Omental fat pad (tissue), 4 donors: Measurements from ENCODE around the gene ERGIC2. TPM values are rescaled to one million over a fixed set of nuclear protein-coding genes. Genes with fewer than 3 reads are reported as not detected.

Experiments used
- ATAC-seq: fragments of 150-250 bp; one replicate; pipeline ENCODE4 v1.9.1; 2016; ENCODE audit warnings: mild to moderate bottlenecking, moderate library complexity; ENCODE audit not compliant: low FRiP score
- DNase-seq: peaks from one replicate; pipeline ENCODE4 v3.0.0-alpha.2; 2019; ENCODE audit warnings: low spot score
- CTCF ChIP-seq, 3 donors: fragments of 450-650 bp; IDR thresholded peaks; one replicate each; pipeline ENCODE4 v1.5.1; 2016 to 2017; ENCODE audit warnings: antibody characterized with exemption in 3 of 3, mild to moderate bottlenecking in 3 of 3, moderate library complexity in 2 of 3
- total RNA-seq, 4 donors: library from RNA; depleted of rRNA; stranded (reverse); fragments of >200 nt; gene quantifications; one replicate each; pipeline ENCODE4 v1.1.0, GENCODE V29; 2016

The ERGIC2 gene
- total RNA-seq, 4 donors from 2014 or later = 28.2 to 69.7 (median 40.4) TPM

GRCh38 chr12:29343022-29343799, 37.8 kb downstream of the ERGIC2 start:
- ATAC-seq (no peak), DNase-seq (no peak)
- TF ChIP-seq CTCF (IDR thresholded peaks at IDR 0.05) = no peak

- no peak for DNase-seq
- TF ChIP-seq CTCF (IDR thresholded peaks at IDR 0.05) = no peak
- no peak for ATAC-seq
Observed at GRCh38 chr12:29337325-29337724, 43.6 kb downstream of the ERGIC2 start.

GRCh38 chr12:29334937-29335336, 46.0 kb downstream of the ERGIC2 start:
- TF ChIP-seq CTCF (IDR thresholded peaks at IDR 0.05) = no peak
- no peak for DNase-seq
- no peak for ATAC-seq

- ATAC-seq (no peak), DNase-seq (no peak)
- no peak for TF ChIP-seq CTCF (IDR thresholded peaks at IDR 0.05)
Observed at GRCh38 chr12:29333178-29333577, 47.8 kb downstream of the ERGIC2 start.

- no peak for TF ChIP-seq CTCF (IDR thresholded peaks at IDR 0.05)
- ATAC-seq (no peak), DNase-seq (no peak)
Observed at GRCh38 chr12:29329411-29329810, 51.6 kb downstream of the ERGIC2 start.

GRCh38 chr12:29322157-29322556, 58.8 kb downstream of the ERGIC2 start:
- no peak for ATAC-seq
- DNase-seq = no peak
- TF ChIP-seq CTCF (IDR thresholded peaks at IDR 0.05) = no peak
